GM21515 (cell line): ENCODE measurements around the gene C3orf33.

Experiments
- ATAC-seq: cut with Tn5 transposase; IDR thresholded peaks from one replicate; pipeline ENCODE4 v1.9.1; 2021; ENCODE audit not compliant: unreplicated experiment

C3orf33 gene

DNA sequence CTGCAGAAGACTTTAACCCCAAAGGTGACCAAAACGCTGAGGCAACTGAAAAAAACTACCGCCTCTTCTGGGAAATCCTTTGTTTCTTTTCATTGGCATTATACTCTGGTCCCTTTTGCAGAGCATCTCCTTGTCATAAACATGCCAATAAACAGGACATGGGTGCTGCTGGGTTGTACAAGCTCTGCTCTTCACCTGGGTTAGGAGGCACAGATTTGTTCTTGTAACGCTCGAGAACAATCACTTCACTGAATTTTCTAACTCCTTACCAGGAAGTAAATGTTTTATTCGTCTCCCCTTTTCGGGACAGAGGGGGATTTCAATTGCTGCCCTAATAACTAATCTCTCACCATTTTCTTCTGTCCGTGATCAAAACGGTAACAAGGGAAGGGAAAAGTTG is 62.5 kb downstream of the C3orf33 start:
- no peak for ATAC-seq

DNA sequence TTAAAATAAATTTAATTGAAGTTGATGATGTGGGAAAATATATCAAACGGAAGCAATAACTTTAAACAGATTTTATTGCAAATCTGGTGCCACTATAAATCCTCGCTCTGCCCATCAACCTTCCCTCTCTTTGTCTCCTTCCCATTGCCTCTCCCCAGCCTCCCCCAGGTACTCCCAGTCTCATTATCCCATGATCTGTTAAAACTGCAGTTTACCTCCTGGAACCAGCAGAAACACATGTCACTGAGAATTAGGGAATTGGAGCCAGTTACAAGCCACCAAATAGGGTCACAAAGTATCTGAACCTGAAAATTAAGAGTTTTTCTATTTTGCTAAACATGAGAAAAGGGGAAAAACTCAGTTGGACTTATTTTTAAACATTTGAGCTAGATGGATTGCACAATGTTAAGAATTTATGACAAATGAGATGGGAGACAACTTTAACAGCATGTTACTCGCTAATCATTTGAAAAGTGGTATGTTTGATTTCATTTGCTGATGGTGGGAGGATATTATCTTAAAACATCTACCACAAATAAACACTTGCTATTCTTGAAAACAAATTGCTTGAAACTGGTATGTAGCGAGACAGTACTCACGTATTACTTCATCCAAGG is 63.6 kb downstream of the C3orf33 start:
- no peak for ATAC-seq

DNA sequence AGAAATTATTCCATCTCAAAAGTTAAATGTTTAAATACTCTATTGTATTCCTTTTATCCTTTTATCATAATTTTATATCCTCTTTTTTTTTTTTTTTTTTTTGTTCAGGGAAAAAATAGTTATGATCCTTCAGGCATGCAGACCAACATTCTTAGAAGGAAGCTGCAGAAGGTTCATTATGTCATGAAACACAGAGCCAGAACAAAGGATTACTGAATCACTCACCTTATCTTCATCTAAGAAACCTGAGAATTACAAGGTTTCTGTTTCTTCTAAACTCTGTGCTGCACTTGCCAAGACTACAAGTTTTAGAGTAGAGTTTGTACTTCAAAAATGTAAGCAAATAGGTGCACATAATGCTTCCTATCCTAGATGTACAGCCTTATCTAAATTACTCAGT is 64.5 kb downstream of the C3orf33 start:
- no peak for ATAC-seq

DNA sequence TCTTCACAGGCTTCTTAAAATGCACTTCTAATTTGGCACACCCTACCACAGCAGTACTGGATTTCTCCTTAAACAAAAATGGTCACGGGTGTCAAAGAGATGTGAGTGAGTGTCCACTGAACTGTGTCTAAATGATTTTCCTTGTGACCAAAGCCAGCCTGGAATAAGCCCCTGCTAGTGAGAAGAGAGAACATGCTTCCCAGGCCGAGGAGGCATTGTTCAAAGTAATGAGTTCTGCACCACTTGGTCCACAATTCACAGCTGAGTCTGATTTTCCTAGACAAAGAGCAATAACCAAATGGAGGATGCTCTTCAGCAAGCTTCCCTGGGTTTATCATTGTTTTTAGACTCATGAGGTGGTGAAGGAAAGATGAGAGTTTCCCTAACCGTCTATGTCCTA is 65.0 kb downstream of the C3orf33 start:
- no peak for ATAC-seq

- ATAC-seq = no peak
These were observed 66.9 kb downstream of the C3orf33 start for GRCh38 chr3:155739154-155739553.

GRCh38 chr3:155738580-155739076 is 67.5 kb downstream of the C3orf33 start:
- no peak for ATAC-seq

- ATAC-seq = peak; percentile 94
These were observed 68.1 kb downstream of the C3orf33 start for GRCh38 chr3:155737844-155738460.

DNA sequence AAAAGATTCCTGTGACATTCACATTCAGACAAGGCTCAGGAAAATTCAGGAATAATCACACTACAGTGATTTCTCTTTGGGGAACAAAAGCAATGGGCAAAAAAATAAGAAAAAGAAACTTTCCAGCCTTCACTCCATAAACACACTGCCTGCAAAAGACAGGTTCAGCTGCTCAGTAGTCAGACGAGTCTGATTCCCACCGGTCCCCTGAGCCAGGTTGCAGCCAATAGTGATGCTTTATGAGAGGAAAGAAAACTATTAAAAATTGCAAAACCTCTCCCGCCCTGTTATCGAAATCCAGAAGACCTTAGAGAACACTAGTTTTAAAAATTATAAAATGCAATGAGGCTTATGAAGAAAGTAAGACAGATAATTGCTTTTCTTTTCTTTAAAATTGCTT is 69.7 kb downstream of the C3orf33 start:
- no peak for ATAC-seq

DNA sequence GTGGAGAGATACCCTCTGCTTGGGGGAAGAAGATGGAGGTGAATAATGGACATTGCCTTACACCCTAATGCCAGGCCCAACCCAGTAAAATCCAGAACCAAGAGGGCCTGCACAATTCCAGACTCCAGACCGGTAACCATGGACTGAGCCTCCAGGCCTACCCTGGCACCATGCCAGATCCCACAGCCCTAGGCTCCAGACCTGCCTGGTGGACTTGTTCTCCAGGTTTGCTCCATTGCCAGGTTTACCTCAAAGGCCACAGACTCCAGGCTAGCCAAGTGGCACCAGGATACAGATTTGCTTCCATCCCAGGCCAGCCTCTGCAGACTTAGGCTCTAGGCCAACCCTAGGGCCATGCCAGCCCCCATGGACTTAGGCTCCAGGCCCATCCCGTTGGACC is 75.2 kb downstream of the C3orf33 start:
- no peak for ATAC-seq

- ATAC-seq = no peak
These were observed 78.2 kb downstream of the C3orf33 start for GRCh38 chr3:155727836-155728235.

DNA sequence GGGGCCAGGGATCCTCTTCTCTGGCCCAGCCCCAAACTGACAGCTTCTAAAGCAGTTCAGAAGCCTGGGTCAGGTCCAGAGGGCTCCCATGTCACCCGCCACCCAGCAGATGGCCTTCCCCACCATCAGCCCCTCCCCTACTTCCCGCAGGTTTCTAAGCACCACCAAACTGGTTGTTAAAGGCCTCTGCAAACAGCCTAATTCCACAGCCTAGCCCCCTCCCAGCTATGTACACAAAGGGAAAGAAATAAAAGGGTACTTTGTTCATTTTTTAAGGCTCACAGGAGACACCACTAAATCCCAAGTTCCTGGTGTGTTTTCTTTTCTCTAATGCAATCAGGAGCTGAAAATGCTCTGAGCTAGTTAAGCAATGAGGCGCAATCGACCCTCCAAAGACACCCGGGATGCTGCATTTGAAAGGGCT is 91.8 kb downstream of the C3orf33 start:
- no peak for ATAC-seq
